GM12878 (cell line): ENCODE measurements around the gene B4GALT1. TPM values are rescaled to one million over a fixed set of nuclear protein-coding genes. Genes with fewer than 3 reads are reported as not detected.

ENCODE experiments used
- ATAC-seq: fragments of 200-7000 bp; cut with Tn5 transposase; 3 replicates; pipeline ENCODE4 v1.9.1; 2020; ENCODE audit warnings: mild to moderate bottlenecking, moderate library complexity
- BruUV-seq: library from RNA; stranded (reverse); fragments of 400-500 nt; replicated peaks from 2 replicates; lab custom pipeline; 2021; lab: Mats Ljungman, UMichigan
- CTCF ChIA-PET: fragments of 300-600 bp; sonication (Branson Sonifier 250); formaldehyde crosslinking; extraction: SDS; loops from one replicate; lab custom pipeline; 2021; ENCODE audit warnings: inconsistent platforms; lab: Yijun Ruan, JAX
- POLR2A ChIA-PET: fragments of 350-600 bp; formaldehyde crosslinking; extraction: SDS; loops from one replicate; lab custom pipeline; 2021; ENCODE audit warnings: inconsistent platforms; lab: Charles Lee
- RAD21 ChIA-PET: fragments of 300-600 bp; sonication (Branson Sonifier 250); formaldehyde crosslinking; loops from one replicate; lab custom pipeline; 2023; ENCODE audit warnings: antibody characterized with exemption; ENCODE audit not compliant: unreplicated experiment; lab: Charles Lee
- SMC1A ChIA-PET: fragments of 300-600 bp; sonication (Branson Sonifier 250); formaldehyde crosslinking; loops from one replicate; lab custom pipeline; 2023; ENCODE audit not compliant: unreplicated experiment, uncharacterized antibody; lab: Charles Lee
- DNase-seq: peaks from one replicate; pipeline ENCODE4 v3.0.0-alpha.2; 2011; ENCODE audit warnings: low read depth, low spot score
- FAIRE-seq: peaks from 3 replicates; lab custom pipeline; 2011; peaks lifted over from hg19 to GRCh38; lab: Jason Lieb, UNC
- H2AFZ ChIP-seq: 2 replicates; pipeline ENCODE4 v1.6.0; 2011; ENCODE audit warnings: low read depth, low read length, control low read depth; ENCODE audit not compliant: control insufficient read depth
- H3K27ac ChIP-seq: 2 replicates; pipeline ENCODE4 v1.5.1; 2011; ENCODE audit warnings: control low read depth; ENCODE audit not compliant: control insufficient read depth, insufficient read depth
- H3K27me3 ChIP-seq, 2 experiments: replicated peaks in 1 of 2; 2 replicates each; pipeline versions ENCODE4 v1.6.0 to v1.6.1; 2011; ENCODE audit warnings: low read length in 1 of 2; ENCODE audit not compliant: control insufficient read depth in 2 of 2, insufficient read depth in 2 of 2
- H3K36me3 ChIP-seq, 2 experiments: 2 replicates each; pipeline ENCODE4 v1.5.1; 2011; ENCODE audit warnings: low read length in 1 of 2; ENCODE audit not compliant: control insufficient read depth in 2 of 2, insufficient read depth in 2 of 2
- H3K4me1 ChIP-seq: 2 replicates; pipeline ENCODE4 v1.6.1; 2011; ENCODE audit warnings: mild to moderate bottlenecking, low read length, moderate library complexity, mixed read lengths; ENCODE audit not compliant: control insufficient read depth, insufficient read depth
- H3K4me2 ChIP-seq: 2 replicates; pipeline ENCODE4 v1.6.0; 2011; ENCODE audit warnings: control low read depth; ENCODE audit not compliant: control insufficient read depth, insufficient read depth
- H3K4me3 ChIP-seq: fragments of 200-600 bp; sonication (generic); 2 replicates; pipeline ENCODE4 v1.5.1; 2016
- H3K79me2 ChIP-seq: 2 replicates; pipeline ENCODE4 v1.6.0; 2011; ENCODE audit warnings: low read length; ENCODE audit not compliant: control insufficient read depth, insufficient read depth
- H3K9ac ChIP-seq: 2 replicates; pipeline ENCODE4 v1.8.0; 2011; ENCODE audit warnings: low read length, control low read depth, mixed read lengths; ENCODE audit not compliant: control insufficient read depth, insufficient read depth
- H3K9me3 ChIP-seq: replicated peaks from 3 replicates; pipeline ENCODE4 v1.5.1; 2011; ENCODE audit warnings: mild to moderate bottlenecking, low read length; ENCODE audit not compliant: control insufficient read depth, insufficient read depth
- H4K20me1 ChIP-seq: 2 replicates; pipeline ENCODE4 v1.6.0; 2011; ENCODE audit not compliant: control insufficient read depth, insufficient read depth
- CBX5 ChIP-seq: sonication (generic); IDR thresholded peaks from 2 replicates; pipeline ENCODE4 v1.6.1; 2016; ENCODE audit warnings: low read depth, moderate library complexity, mild to moderate bottlenecking, inconsistent platforms
- CREB1 ChIP-seq: IDR thresholded peaks from 2 replicates; pipeline ENCODE4 v1.6.1; 2012; ENCODE audit warnings: low read depth, mild to moderate bottlenecking, inconsistent platforms
- CREM ChIP-seq: IDR thresholded peaks from 2 replicates; pipeline ENCODE4 v1.6.1; 2014; ENCODE audit warnings: antibody characterized with exemption, low read depth
- USF1 ChIP-seq: IDR thresholded peaks from 2 replicates; pipeline ENCODE4 v1.6.1; 2011; ENCODE audit warnings: borderline replicate concordance, low read depth, mild to moderate bottlenecking, moderate library complexity, mixed read lengths, low read length; ENCODE audit not compliant: insufficient read depth; ENCODE audit errors: extremely low read length
- ZBTB33 ChIP-seq: fragments of 450-650 bp; IDR thresholded peaks from 2 replicates; pipeline ENCODE4 v1.6.1; 2017; ENCODE audit warnings: mild to moderate bottlenecking
- WGBS: methylation state at CpG from one replicate; pipeline ENCODE4 v1.1.6; 2016; ENCODE audit warnings: low lambda C conversion rate; ENCODE audit not compliant: insufficient replicate concordance, insufficient coverage; ENCODE audit errors: missing lambda C conversion rate; 5-methylcytosine and 5-hydroxymethylcytosine counted together
- in situ Hi-C: fragments of 300-500 bp; cut with MboI; formaldehyde crosslinking; loops from 9 replicates; pipeline ENCODE4 v1.14.3; 2018; ENCODE audit warnings: mixed read lengths
- intact Hi-C: fragments of 100-400 bp; cut with micrococcal nuclease; formaldehyde crosslinking; loops from one replicate; pipeline ENCODE4 v1.14.2; 2022; ENCODE audit not compliant: unreplicated experiment
- polyA plus RNA-seq, 11 experiments: library from polyadenylated mRNA; depleted of rRNA in 4 of 11; unstranded in 6 of 11; stranded (reverse) in 5 of 11; fragments of >200 nt; fragmentation: Nextera tagmentation in 4 of 11; fragmentation: Illumina TruSeq in 1 of 11; extraction: Ambion mirVana in 4 of 11; extraction: Trizol in 1 of 11; gene quantifications; 1 replicate in 1 of 11; 2 replicates in 10 of 11; pipeline versions ENCODE4 v1.2.1 to v1.2.3, GENCODE V29; 2011 to 2016; ENCODE audit warnings: inconsistent platforms in 2 of 11, missing spikeins in 2 of 11, low read depth in 1 of 11
- total RNA-seq, 4 experiments: library from RNA; depleted of rRNA in 3 of 4; stranded (reverse); fragments of >200 nt in 3 of 4; fragmentation: Illumina TruSeq in 1 of 4; extraction: Trizol in 1 of 4; gene quantifications; 2 replicates each; pipeline versions ENCODE4 v1.2.1 to v1.2.3, GENCODE V29; 2013 to 2021
- TF ChIP-seq, protein P1 (sequence below): fragments of 150-350 bp; IDR thresholded peaks from 2 replicates; pipeline ENCODE4 v1.6.1; 2016; ENCODE audit warnings: low read depth, low read length
- TF ChIP-seq, protein P2 (sequence below): IDR thresholded peaks from 2 replicates; pipeline ENCODE4 v1.6.1; 2012; ENCODE audit warnings: low read length, inconsistent platforms

Gene B4GALT1
- total and polyA plus RNA-seq, 10 of the 15 experiments (the other 5 are each of a cell fraction or from before 2014, with no cell fraction given) = 12.7 to 79.0 (median 41.0) TPM

DNA sequence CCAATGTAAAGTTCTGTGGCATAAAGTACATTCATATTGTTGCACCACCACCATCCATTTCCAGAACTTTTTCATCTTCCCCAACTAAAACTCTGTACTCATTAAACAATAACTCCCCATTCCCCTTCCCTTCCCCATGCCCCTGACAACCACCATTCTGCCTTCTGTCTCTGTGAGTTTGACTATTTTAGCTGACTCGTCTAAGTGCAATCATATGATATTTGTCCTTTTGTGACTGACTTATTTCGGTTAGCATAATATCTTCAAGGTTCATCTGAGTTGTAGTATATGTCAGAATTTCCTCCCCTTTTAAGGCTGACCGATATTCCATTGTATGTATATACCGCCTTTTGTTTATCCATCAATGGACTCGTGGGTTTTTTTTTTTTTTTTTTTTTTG, 61.6 kb downstream of the B4GALT1 start:
- Histone ChIP-seq H3K4me2 (no peak overlapping the region), H3K4me1 (no peaks in the 10 kb centered on the region), H4K20me1 (no peaks in the 10 kb centered on the region), H3K79me2 (no peaks in the 10 kb centered on the region), H3K9me3 (no peaks in the 10 kb centered on the region), H3K36me3 (peaks cover 2 to 3% of the 10 kb centered on the region in 2 experiments; a peak in 1 of 4 replicates), H3K27me3 (no peaks in the 10 kb centered on the region), H3K27ac (no peak overlapping the region), H3K9ac (no peak overlapping the region), H3K4me3 (no peak overlapping the region), H2AFZ (no peak overlapping the region)
- ATAC-seq = no peak
- DNase-seq = no peak
- POLR2A ChIA-PET = no interaction called here
- SMC1A ChIA-PET = interaction anchor here (0.6 to 1.2 kb wide), 4 partner anchors 19 to 121 kb away, joined by 3 to 4 read pairs (median 4); no protein-coding TSS in a partner anchor
- CTCF ChIA-PET = interaction anchor here (0.9 to 1.3 kb wide), 2 partner anchors 55 to 58 kb away, joined by 3 read pairs; no protein-coding TSS in a partner anchor
- 89% methylated on average over 5 of the region's 5 CpGs for whole genome bisulfite sequencing
- no TSS peak for BruUV-seq
- RAD21 ChIA-PET = no interaction called here
- intact Hi-C loops = no loop called here
- no peak for TF ChIP-seq CBX5
- TF ChIP-seq CREB1 = no peak
- TF ChIP-seq CREM = no peak
- TF ChIP-seq, protein P1, sequence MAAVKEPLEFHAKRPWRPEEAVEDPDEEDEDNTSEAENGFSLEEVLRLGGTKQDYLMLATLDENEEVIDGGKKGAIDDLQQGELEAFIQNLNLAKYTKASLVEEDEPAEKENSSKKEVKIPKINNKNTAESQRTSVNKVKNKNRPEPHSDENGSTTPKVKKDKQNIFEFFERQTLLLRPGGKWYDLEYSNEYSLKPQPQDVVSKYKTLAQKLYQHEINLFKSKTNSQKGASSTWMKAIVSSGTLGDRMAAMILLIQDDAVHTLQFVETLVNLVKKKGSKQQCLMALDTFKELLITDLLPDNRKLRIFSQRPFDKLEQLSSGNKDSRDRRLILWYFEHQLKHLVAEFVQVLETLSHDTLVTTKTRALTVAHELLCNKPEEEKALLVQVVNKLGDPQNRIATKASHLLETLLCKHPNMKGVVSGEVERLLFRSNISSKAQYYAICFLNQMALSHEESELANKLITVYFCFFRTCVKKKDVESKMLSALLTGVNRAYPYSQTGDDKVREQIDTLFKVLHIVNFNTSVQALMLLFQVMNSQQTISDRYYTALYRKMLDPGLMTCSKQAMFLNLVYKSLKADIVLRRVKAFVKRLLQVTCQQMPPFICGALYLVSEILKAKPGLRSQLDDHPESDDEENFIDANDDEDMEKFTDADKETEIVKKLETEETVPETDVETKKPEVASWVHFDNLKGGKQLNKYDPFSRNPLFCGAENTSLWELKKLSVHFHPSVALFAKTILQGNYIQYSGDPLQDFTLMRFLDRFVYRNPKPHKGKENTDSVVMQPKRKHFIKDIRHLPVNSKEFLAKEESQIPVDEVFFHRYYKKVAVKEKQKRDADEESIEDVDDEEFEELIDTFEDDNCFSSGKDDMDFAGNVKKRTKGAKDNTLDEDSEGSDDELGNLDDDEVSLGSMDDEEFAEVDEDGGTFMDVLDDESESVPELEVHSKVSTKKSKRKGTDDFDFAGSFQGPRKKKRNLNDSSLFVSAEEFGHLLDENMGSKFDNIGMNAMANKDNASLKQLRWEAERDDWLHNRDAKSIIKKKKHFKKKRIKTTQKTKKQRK = no peak
- no peak for TF ChIP-seq USF1
- TF ChIP-seq, protein P2, sequence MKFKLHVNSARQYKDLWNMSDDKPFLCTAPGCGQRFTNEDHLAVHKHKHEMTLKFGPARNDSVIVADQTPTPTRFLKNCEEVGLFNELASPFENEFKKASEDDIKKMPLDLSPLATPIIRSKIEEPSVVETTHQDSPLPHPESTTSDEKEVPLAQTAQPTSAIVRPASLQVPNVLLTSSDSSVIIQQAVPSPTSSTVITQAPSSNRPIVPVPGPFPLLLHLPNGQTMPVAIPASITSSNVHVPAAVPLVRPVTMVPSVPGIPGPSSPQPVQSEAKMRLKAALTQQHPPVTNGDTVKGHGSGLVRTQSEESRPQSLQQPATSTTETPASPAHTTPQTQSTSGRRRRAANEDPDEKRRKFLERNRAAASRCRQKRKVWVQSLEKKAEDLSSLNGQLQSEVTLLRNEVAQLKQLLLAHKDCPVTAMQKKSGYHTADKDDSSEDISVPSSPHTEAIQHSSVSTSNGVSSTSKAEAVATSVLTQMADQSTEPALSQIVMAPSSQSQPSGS = no peak
- no peak for TF ChIP-seq ZBTB33
- in situ Hi-C loops = no loop called here
- no peak for FAIRE-seq
